HG03135 (cell line): ENCODE data around the gene EGR4.

ENCODE experiments used
- ATAC-seq: cut with Tn5 transposase; IDR thresholded peaks from one replicate; pipeline ENCODE4 v1.9.1; 2021; ENCODE audit warnings: mild to moderate bottlenecking, moderate library complexity; ENCODE audit not compliant: unreplicated experiment

EGR4 gene

GRCh38 chr2:73250872-73251846 is 42.2 kb downstream of the EGR4 start:
- ATAC-seq, result no peak

- ATAC-seq, result no peak
Measured at GRCh38 chr2:73249636-73250035, 43.7 kb downstream of the EGR4 start.

GRCh38 chr2:73246850-73247249 is 46.5 kb downstream of the EGR4 start:
- no peak for ATAC-seq

- ATAC-seq, result no peak
Measured at GRCh38 chr2:73244580-73244979, 48.8 kb downstream of the EGR4 start.

GRCh38 chr2:73243884-73244570 is 49.3 kb downstream of the EGR4 start:
- no peak for ATAC-seq
